Cardiac atrium fibroblast (primary cell): Measurements from ENCODE around the gene TMEM263. TPM values are rescaled to one million over a fixed set of nuclear protein-coding genes. Genes with fewer than 3 reads are reported as not detected.

ENCODE experiments used
- total RNA-seq: library from RNA; depleted of rRNA; stranded (reverse); fragments of >200 nt; gene quantifications from 2 replicates; pipeline ENCODE4 v1.2.3, GENCODE V29; 2015

TMEM263 gene
- total RNA-seq, result 123 and 127 TPM in 2 replicates

GRCh38 chr12:106955377-106956047 is at the start of gene TMEM263:
Gene TMEM263 (plus strand): TSS chr12:106955907. CDS start chr12:106967117, 11,210 bp downstream.

GRCh38 chr12:106986625-106987389 is 31.1 kb downstream of the TMEM263 start, which contains the start of gene MTERF2:
Gene MTERF2 (minus strand): TSS chr12:106987146. CDS start chr12:106978714, 8,432 bp downstream.

Other genes starting within 250 kb of the TMEM263 start
- gene RIC8B, start 181.2 kb upstream of the TMEM263 start, total RNA-seq, result 7.8 and 8.9 TPM in 2 replicates
- gene MTERF2, start 31.2 kb downstream of the TMEM263 start, total RNA-seq, result 2.4 and 6.1 TPM in 2 replicates
- 10.5 and 19.4 TPM in 2 replicates for gene CRY1, start 137.6 kb downstream of the TMEM263 start, total RNA-seq